Activated naive CD4-positive, alpha-beta T cell treated with anti-CD3 and anti-CD28 coated beads, Interleukin-2, amount 50 U/mL, for 24 hours (primary cell): ENCODE measurements around the gene FKBP5.

Experiments used
- H3K27ac Mint-ChIP-seq: one replicate; pipeline ENCODE4 v1.8.0; 2021; ENCODE audit warnings: mild to moderate bottlenecking, mixed read lengths
- H3K27me3 Mint-ChIP-seq: one replicate; pipeline ENCODE4 v1.8.0; 2021; ENCODE audit warnings: mixed read lengths
- H3K36me3 Mint-ChIP-seq: one replicate; pipeline ENCODE4 v1.8.0; 2021; ENCODE audit warnings: mixed read lengths
- H3K4me1 Mint-ChIP-seq: one replicate; pipeline ENCODE4 v1.8.0; 2021; ENCODE audit warnings: mixed read lengths
- H3K4me3 Mint-ChIP-seq: one replicate; pipeline ENCODE4 v1.8.0; 2021; ENCODE audit warnings: mild to moderate bottlenecking, mixed read lengths
- H3K9me3 Mint-ChIP-seq: one replicate; pipeline ENCODE4 v1.8.0; 2021; ENCODE audit warnings: mixed read lengths

The FKBP5 gene

GRCh38 chr6:35668096-35668495 is 20.6 kb downstream of the FKBP5 start:
- H3K4me1 Mint-ChIP-seq: peaks cover 54% of the 10 kb centered on the region
- H3K9me3 Mint-ChIP-seq: no peaks in the 10 kb centered on the region
- H3K27me3 Mint-ChIP-seq: no peaks in the 10 kb centered on the region
- H3K4me3 Mint-ChIP-seq: peak overlapping the region; percentile 87
- peak overlapping the region; percentile 98 for H3K27ac Mint-ChIP-seq
- no peaks in the 10 kb centered on the region for H3K36me3 Mint-ChIP-seq

GRCh38 chr6:35665573-35665972 is 23.1 kb downstream of the FKBP5 start:
- Mint-ChIP-seq H3K27me3 (no peaks in the 10 kb centered on the region), H3K36me3 (peaks cover 2% of the 10 kb centered on the region), H3K9me3 (no peaks in the 10 kb centered on the region), H3K4me1 (peaks cover 49% of the 10 kb centered on the region), H3K27ac (no peak overlapping the region), H3K4me3 (no peak overlapping the region)

GRCh38 chr6:35664945-35665344 is 23.8 kb downstream of the FKBP5 start:
- Mint-ChIP-seq H3K36me3 (peaks cover 2% of the 10 kb centered on the region), H3K4me1 (peaks cover 45% of the 10 kb centered on the region), H3K4me3 (no peak overlapping the region), H3K27ac (no peak overlapping the region), H3K9me3 (no peaks in the 10 kb centered on the region), H3K27me3 (no peaks in the 10 kb centered on the region)

- H3K9me3 Mint-ChIP-seq: no peaks in the 10 kb centered on the region
- H3K36me3 Mint-ChIP-seq: peaks cover 2% of the 10 kb centered on the region
- H3K27ac Mint-ChIP-seq: no peak overlapping the region
- H3K27me3 Mint-ChIP-seq: no peaks in the 10 kb centered on the region
- peaks cover 37% of the 10 kb centered on the region for H3K4me1 Mint-ChIP-seq
- H3K4me3 Mint-ChIP-seq: no peak overlapping the region
These were observed 25.1 kb downstream of the FKBP5 start for GRCh38 chr6:35663447-35664235.

GRCh38 chr6:35662999-35663398 is 25.7 kb downstream of the FKBP5 start:
- Mint-ChIP-seq H3K36me3 (peaks cover 2% of the 10 kb centered on the region), H3K4me3 (no peak overlapping the region), H3K4me1 (peaks cover 30% of the 10 kb centered on the region), H3K9me3 (no peaks in the 10 kb centered on the region), H3K27me3 (no peaks in the 10 kb centered on the region), H3K27ac (no peak overlapping the region)

- Mint-ChIP-seq H3K4me3 (no peak overlapping the region), H3K27me3 (no peaks in the 10 kb centered on the region), H3K36me3 (peaks cover 7% of the 10 kb centered on the region), H3K4me1 (peaks cover 58% of the 10 kb centered on the region), H3K9me3 (no peaks in the 10 kb centered on the region), H3K27ac (peak overlapping the region; percentile 92)
These were observed 33.8 kb downstream of the FKBP5 start for GRCh38 chr6:35654883-35655282.

GRCh38 chr6:35651244-35651643 is 37.5 kb downstream of the FKBP5 start:
- Mint-ChIP-seq H3K9me3 (no peaks in the 10 kb centered on the region), H3K27ac (peak overlapping the region; percentile 9), H3K27me3 (no peaks in the 10 kb centered on the region), H3K4me3 (no peak overlapping the region), H3K4me1 (peaks cover 76% of the 10 kb centered on the region), H3K36me3 (peaks cover 5% of the 10 kb centered on the region)

- H3K9me3 Mint-ChIP-seq: no peaks in the 10 kb centered on the region
- peaks cover 9% of the 10 kb centered on the region for H3K36me3 Mint-ChIP-seq
- no peak overlapping the region for H3K27ac Mint-ChIP-seq
- H3K4me3 Mint-ChIP-seq: no peak overlapping the region
- peaks cover 76% of the 10 kb centered on the region for H3K4me1 Mint-ChIP-seq
- no peaks in the 10 kb centered on the region for H3K27me3 Mint-ChIP-seq
These were observed 38.7 kb downstream of the FKBP5 start for GRCh38 chr6:35650015-35650414.

- H3K27ac Mint-ChIP-seq: no peak overlapping the region
- no peak overlapping the region for H3K4me3 Mint-ChIP-seq
- no peaks in the 10 kb centered on the region for H3K9me3 Mint-ChIP-seq
- peaks cover 79% of the 10 kb centered on the region for H3K4me1 Mint-ChIP-seq
- peaks cover 12% of the 10 kb centered on the region for H3K36me3 Mint-ChIP-seq
- no peaks in the 10 kb centered on the region for H3K27me3 Mint-ChIP-seq
These were observed 40.5 kb downstream of the FKBP5 start for GRCh38 chr6:35648203-35648602.

- H3K36me3 Mint-ChIP-seq: peaks cover 14% of the 10 kb centered on the region
- peak overlapping the region; percentile 89 for H3K27ac Mint-ChIP-seq
- no peaks in the 10 kb centered on the region for H3K27me3 Mint-ChIP-seq
- H3K4me1 Mint-ChIP-seq: peaks cover 81% of the 10 kb centered on the region
- H3K9me3 Mint-ChIP-seq: no peaks in the 10 kb centered on the region
- H3K4me3 Mint-ChIP-seq: no peak overlapping the region
These were observed 41.3 kb downstream of the FKBP5 start for GRCh38 chr6:35647400-35647799.

- peaks cover 87% of the 10 kb centered on the region for H3K4me1 Mint-ChIP-seq
- H3K9me3 Mint-ChIP-seq: no peaks in the 10 kb centered on the region
- H3K27me3 Mint-ChIP-seq: no peaks in the 10 kb centered on the region
- H3K4me3 Mint-ChIP-seq: peak overlapping the region; percentile 30
- peaks cover 23% of the 10 kb centered on the region for H3K36me3 Mint-ChIP-seq
- peak overlapping the region; percentile 30 for H3K27ac Mint-ChIP-seq
These were observed 45.6 kb downstream of the FKBP5 start for GRCh38 chr6:35643162-35643535.

GRCh38 chr6:35642471-35643161 is 46.1 kb downstream of the FKBP5 start:
- peaks cover 23% of the 10 kb centered on the region for H3K36me3 Mint-ChIP-seq
- peak overlapping the region; percentile 30 for H3K4me3 Mint-ChIP-seq
- peak overlapping the region; percentile 30 for H3K27ac Mint-ChIP-seq
- peaks cover 87% of the 10 kb centered on the region for H3K4me1 Mint-ChIP-seq
- H3K27me3 Mint-ChIP-seq: no peaks in the 10 kb centered on the region
- no peaks in the 10 kb centered on the region for H3K9me3 Mint-ChIP-seq

- no peaks in the 10 kb centered on the region for H3K9me3 Mint-ChIP-seq
- peaks cover 79% of the 10 kb centered on the region for H3K4me1 Mint-ChIP-seq
- H3K27me3 Mint-ChIP-seq: no peaks in the 10 kb centered on the region
- peak overlapping the region; percentile 76 for H3K27ac Mint-ChIP-seq
- H3K36me3 Mint-ChIP-seq: peaks cover 26% of the 10 kb centered on the region
- H3K4me3 Mint-ChIP-seq: no peak overlapping the region
These were observed 48.6 kb downstream of the FKBP5 start for GRCh38 chr6:35640017-35640664.

- H3K4me1 Mint-ChIP-seq: peaks cover 76% of the 10 kb centered on the region
- peaks cover 28% of the 10 kb centered on the region for H3K36me3 Mint-ChIP-seq
- no peak overlapping the region for H3K4me3 Mint-ChIP-seq
- no peaks in the 10 kb centered on the region for H3K27me3 Mint-ChIP-seq
- H3K9me3 Mint-ChIP-seq: no peaks in the 10 kb centered on the region
- H3K27ac Mint-ChIP-seq: peak overlapping the region; percentile 79
These were observed 50.0 kb downstream of the FKBP5 start for GRCh38 chr6:35638679-35639078.

- H3K27ac Mint-ChIP-seq: no peak overlapping the region
- H3K9me3 Mint-ChIP-seq: no peaks in the 10 kb centered on the region
- H3K4me1 Mint-ChIP-seq: peaks cover 69% of the 10 kb centered on the region
- H3K4me3 Mint-ChIP-seq: no peak overlapping the region
- H3K36me3 Mint-ChIP-seq: peaks cover 24% of the 10 kb centered on the region
- no peaks in the 10 kb centered on the region for H3K27me3 Mint-ChIP-seq
These were observed 50.8 kb downstream of the FKBP5 start for GRCh38 chr6:35637911-35638310.
